ENCODE measurements around the gene RNF113A.
"Not testable (repeated sequence)": the region's sequence is repeated elsewhere in the genome, so short reads cannot be mapped to it uniquely, and the experiment has no call there.

RNF113A gene

DNA sequence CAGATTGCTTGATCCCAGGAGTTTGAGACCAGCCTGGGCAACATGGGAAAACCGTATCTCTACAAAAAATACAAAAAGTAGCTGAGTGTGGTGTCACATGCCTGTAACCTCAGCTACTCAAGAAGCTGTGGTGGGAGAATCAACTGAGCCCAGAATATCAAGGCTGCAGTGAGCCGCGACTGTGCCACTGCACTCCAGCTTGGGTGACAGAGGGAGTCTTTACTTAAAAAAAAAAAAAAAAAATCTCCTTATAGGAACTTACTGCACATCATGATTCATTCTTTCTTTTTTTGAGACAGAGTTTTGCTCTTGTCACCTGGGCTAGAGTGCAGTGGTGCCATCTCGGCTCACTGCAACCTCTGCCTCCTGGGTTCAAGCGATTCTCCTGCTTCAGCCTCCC, 43.1 kb downstream of the RNF113A start:
- DNase-seq: no peak

DNA sequence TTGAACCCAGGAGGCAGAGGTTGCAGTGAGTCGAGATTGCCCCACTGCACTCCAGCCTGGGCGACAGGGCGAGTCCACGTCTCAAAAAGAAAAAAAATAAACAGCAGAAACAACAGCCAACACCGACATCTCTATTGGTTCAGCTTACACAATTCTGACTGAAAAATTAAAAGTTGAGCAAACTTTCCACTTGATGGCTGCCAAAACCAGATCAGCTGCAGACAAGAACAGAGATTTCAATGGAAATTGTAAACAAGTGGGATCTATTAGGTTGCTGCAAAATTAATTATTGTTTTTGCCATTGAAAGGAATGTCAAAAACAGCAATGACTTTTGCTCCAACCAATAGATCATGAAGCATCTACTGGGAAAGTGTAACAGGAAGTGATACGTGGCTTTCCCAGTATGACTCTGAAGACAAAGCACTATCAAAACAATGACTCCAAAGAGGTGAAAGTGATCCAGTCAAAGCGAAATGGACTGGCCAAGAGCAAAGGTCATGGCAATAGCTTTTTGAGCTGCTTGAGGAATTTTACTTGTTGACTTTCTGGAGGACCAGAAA, 45.1 kb downstream of the RNF113A start:
- no peak for DNase-seq

DNA sequence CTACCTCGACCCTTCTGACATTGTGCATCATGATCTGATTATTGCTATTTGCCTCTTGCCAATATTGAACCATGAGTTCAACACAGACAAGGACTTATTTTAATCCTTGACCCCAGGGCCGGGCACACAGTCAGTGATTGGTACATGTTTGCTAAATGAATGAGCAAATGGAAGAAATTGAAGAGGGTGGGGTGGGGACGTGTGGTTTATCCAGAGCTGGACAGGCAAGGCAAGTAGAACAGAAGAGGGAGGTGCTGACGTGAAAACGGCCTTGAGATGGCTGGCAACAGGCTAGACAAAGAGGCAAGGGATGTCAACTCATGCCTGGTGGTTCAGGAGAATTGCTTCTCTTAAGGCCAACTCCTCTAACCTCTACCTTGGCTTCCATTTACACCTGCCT, 47.3 kb downstream of the RNF113A start:
- not testable (repeated sequence) for DNase-seq

DNA sequence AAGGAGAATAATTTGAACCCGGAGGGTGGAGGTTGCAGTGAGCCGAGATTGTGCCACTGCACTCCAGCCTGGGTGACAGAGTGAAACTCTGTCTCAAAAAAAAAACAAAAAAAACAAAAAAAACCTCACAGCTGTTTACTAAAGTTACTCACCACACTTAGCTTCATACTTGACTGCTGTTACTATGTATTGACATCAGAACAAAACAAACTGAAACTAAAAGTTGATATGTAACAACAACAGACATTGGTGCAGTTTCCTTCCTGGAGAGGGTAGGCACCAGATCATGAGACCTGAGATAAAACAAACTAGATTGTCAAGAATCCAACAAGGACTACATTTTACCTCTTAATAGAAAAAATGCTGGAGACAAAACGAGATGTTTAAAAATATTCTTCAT, 49.8 kb downstream of the RNF113A start:
- not testable (repeated sequence) for DNase-seq

All from RPMI8226 (cell line).